Stimulated activated CD4-positive, alpha-beta T cell treated with anti-CD3 and anti-CD28 coated beads, Interleukin-1b, Interleukin-23, amount 100 ng/mL, for 24 hours (primary cell): Measurements from ENCODE around the gene TTC7B.
"Not testable (repeated sequence)": the region's sequence is repeated elsewhere in the genome, so short reads cannot be mapped to it uniquely, and the experiment has no call there.

Experiments
- DNase-seq, 4 experiments: peaks; one replicate each; pipeline ENCODE4 v3.0.0-alpha.2; 2020; ENCODE audit warnings: low read depth in 4 of 4, low spot score in 1 of 4

TTC7B gene

GRCh38 chr14:90830931-90831701, 14.9 kb upstream of the TTC7B start:
- DNase-seq: no peak

GRCh38 chr14:90829677-90830076, 13.4 kb upstream of the TTC7B start:
- DNase-seq: no peak

- DNase-seq: no peak
Observed at GRCh38 chr14:90828642-90829487, 12.6 kb upstream of the TTC7B start.

GRCh38 chr14:90827919-90828610, 11.8 kb upstream of the TTC7B start:
- peak; percentile 79 to 88 (median 85) for DNase-seq

GRCh38 chr14:90823542-90823941, 7.3 kb upstream of the TTC7B start:
- DNase-seq: not testable (repeated sequence)

GRCh38 chr14:90820958-90821357, 4.7 kb upstream of the TTC7B start:
- peak; percentile 45 to 63 (median 60) for DNase-seq

- no peak for DNase-seq
Observed at GRCh38 chr14:90819734-90820393, 3.6 kb upstream of the TTC7B start.

- no peak for DNase-seq
Observed at GRCh38 chr14:90818715-90819114, 2.5 kb upstream of the TTC7B start.

GRCh38 chr14:90816681-90817436, 629 bp upstream of the TTC7B start:
- no peak for DNase-seq

GRCh38 chr14:90815572-90815821, 733 bp downstream of the TTC7B start:
- DNase-seq: no peak

GRCh38 chr14:90814806-90815571, 1.2 kb downstream of the TTC7B start:
- no peak for DNase-seq

- no peak for DNase-seq
Observed at GRCh38 chr14:90813442-90813841, 2.8 kb downstream of the TTC7B start.

- no peak for DNase-seq
Observed at GRCh38 chr14:90812109-90812508, 4.1 kb downstream of the TTC7B start.

GRCh38 chr14:90811641-90812040, 4.6 kb downstream of the TTC7B start:
- DNase-seq: no peak

- no peak for DNase-seq
Observed at GRCh38 chr14:90810806-90811205, 5.4 kb downstream of the TTC7B start.

GRCh38 chr14:90809530-90810312, 6.5 kb downstream of the TTC7B start:
- DNase-seq: no peak

- DNase-seq: no peak
Observed at GRCh38 chr14:90808759-90809529, 7.3 kb downstream of the TTC7B start.

- no peak for DNase-seq
Observed at GRCh38 chr14:90807060-90807459, 9.2 kb downstream of the TTC7B start.
